ENCODE results near the gene TLR10.

DNA sequence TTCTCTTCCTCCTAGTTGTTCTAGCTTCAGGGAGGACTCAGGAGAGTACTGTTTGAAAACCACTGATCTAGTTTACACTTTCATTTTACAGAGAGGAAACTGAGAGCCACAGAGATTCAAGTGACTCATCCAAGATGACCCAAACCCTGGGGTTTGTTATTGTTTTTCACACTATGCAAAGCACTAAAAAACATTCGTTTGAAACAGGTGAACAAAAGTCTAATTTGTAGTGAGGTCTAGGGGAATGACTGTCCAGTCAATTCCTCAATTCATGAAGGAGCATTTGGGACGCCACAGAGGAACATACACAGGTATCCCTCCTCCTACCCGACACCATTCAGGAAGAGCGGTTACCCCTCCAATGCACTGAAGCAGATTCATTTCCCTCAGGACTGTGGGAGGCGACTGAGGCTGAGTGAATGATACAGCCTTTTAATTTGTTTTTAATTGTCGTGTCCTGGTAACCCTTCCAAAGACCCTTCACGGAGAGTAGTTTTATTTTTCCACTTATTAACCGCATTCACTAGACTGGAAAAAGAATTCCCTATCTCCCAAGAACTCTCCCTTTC, 30.3 kb downstream of the TLR10 start:
- no peak for TF ChIP-seq EZH2 (IDR thresholded peaks at IDR 0.05; ENCODE audit: borderline replicate concordance, low read depth, low read length, severe bottlenecking)
- TF ChIP-seq, protein P1, sequence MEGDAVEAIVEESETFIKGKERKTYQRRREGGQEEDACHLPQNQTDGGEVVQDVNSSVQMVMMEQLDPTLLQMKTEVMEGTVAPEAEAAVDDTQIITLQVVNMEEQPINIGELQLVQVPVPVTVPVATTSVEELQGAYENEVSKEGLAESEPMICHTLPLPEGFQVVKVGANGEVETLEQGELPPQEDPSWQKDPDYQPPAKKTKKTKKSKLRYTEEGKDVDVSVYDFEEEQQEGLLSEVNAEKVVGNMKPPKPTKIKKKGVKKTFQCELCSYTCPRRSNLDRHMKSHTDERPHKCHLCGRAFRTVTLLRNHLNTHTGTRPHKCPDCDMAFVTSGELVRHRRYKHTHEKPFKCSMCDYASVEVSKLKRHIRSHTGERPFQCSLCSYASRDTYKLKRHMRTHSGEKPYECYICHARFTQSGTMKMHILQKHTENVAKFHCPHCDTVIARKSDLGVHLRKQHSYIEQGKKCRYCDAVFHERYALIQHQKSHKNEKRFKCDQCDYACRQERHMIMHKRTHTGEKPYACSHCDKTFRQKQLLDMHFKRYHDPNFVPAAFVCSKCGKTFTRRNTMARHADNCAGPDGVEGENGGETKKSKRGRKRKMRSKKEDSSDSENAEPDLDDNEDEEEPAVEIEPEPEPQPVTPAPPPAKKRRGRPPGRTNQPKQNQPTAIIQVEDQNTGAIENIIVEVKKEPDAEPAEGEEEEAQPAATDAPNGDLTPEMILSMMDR (IDR thresholded peaks at IDR 0.05; ENCODE audit: borderline replicate concordance, extremely low read depth, low read length, poor library complexity, severe bottlenecking) = no peak
